ENCODE results near the gene NSMCE1.

Gene NSMCE1

GRCh38 chr16:27189335-27189972, 79.1 kb downstream of the NSMCE1 start:
- no peak for DNase-seq

DNA sequence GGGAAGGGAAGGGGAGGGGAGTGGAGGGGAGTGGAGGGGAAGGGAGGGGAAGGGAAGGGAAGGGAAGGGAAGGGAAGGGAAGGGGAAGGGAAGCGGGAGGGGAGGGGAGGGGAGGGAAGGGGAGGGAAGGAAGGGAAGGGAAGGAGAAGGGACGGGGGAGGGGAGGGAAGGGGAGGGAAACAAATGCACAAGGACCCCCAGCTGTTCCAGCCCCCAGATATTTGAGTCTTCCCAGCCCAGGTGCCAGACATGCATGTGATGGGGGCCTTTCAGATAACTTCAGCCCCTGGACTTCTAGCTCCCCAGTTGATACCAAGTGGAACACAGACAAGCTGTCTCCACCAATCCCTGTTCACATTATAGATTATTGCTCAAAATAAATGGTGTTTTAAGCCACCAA, 79.9 kb downstream of the NSMCE1 start:
- DNase-seq, result no peak

- DNase-seq, result no peak
Measured at GRCh38 chr16:27185776-27186130, 82.8 kb downstream of the NSMCE1 start.

- DNase-seq, result no peak
Measured at GRCh38 chr16:27182906-27183405, 85.6 kb downstream of the NSMCE1 start.

DNA sequence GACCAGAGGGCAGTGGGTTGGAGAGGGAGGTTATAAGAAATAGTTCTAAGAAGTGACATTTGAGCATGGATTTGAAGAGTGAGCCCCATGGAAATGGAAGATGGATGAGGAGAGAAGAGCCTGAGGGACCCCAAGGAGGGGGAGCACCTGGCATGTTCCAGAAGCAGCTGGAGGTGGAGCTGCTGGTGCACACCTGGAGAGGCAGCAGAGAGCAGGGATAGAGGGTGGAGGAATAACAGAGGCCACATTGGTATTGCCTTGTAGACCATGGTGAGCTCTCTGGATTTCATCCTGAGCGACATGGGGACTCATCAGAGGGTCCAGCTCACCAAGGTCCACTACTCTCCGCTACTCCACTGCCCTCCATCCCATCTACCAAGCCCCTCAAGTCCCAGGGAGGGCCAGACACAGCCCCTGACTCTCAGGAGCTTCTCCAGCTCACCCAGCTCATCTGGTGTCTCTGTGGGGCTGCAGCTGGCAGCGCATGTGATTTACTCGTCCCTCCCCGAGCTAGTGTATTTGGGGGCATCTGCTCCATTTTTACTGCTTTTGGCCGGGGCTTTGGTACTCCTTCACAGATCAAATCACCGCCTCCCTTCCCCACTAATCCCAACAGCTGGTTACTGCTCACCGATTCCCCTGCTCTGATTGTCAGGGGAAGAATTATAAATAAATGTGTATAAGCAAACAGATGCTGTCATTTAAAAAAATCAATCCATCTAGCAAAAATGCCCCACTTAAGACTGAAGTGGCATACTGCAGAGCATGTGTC, 87.4 kb downstream of the NSMCE1 start:
- DNase-seq, result no peak

GRCh38 chr16:27179500-27180072, 89.0 kb downstream of the NSMCE1 start:
- DNase-seq, result peak; percentile 71

DNA sequence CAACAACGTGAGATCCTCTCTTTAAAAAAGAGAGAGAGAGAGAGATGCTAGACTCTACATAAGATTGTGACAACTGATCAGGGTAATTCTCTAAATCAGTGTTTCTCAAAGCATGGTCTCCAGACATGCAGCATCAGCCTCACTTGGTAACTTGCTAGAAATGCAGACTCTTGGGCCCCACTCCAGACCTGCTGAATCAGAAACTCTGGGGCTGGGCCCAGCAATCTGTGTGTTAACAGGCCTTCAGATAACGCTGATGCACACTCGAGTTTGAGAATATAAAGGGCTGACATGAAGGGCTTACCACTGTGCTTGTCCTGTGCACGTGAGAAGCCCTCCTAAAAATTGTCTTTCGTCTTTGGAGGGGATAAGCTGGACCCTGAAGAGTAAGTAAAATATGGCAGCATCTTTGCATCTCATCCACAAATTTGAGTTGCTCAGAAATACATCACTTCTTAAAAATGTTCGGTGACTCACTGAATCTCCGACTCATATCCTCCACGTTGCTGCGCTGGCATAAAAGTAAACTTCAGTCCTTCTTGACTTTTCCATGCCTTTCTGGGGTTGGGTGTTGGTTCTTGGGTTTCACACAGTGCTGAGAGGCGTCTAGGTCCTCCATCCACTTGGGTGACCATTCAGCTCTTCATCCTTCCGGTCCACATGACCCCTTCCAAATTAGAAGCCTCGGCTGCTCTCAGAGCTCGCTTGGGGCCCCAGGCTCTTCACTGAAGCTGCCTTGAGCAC, 91.4 kb downstream of the NSMCE1 start:
- DNase-seq, result peak; percentile 3

DNA sequence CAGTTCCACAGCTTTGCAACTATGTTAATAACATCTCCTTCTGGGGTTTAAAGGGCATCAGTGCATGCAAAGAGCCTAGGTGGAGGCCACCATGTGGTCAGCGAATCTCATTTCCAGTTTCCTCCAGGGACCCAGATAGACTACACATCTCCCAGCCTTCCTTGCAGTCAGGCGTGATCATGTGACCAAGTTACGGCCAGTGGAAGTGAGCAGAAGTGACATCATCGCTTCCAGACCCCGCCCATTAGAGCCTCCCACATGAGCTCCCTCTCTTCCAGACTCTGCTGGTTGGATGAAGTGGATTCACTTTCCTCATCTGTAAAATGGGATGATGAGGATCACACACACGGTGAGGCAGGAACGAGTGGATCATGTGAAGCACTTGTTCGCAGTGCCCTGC, 92.7 kb downstream of the NSMCE1 start:
- no peak for DNase-seq

Measured in stimulated activated naive CD4-positive, alpha-beta T cell treated with Interleukin-2 at 50 U/mL for 16 hours (primary cell).